RPMI7951 (cell line): ENCODE measurements around the gene TLR9. TPM values are rescaled to one million over a fixed set of nuclear protein-coding genes. Genes with fewer than 3 reads are reported as not detected.
"Not testable (repeated sequence)": the region's sequence is repeated elsewhere in the genome, so short reads cannot be mapped to it uniquely, and the experiment has no call there.

ENCODE experiments used
- DNase-seq: peaks from one replicate; pipeline ENCODE4 v3.0.0-alpha.2; 2012; ENCODE audit warnings: low read depth
- total RNA-seq: library from RNA; depleted of rRNA; stranded (reverse); fragments of >200 nt; shearing (Covaris generic); gene quantifications from 2 replicates; pipeline ENCODE4 v1.2.3, GENCODE V29; 2014

The TLR9 gene
- total RNA-seq, 1 experiment from 2014 or later, result not detected

DNA sequence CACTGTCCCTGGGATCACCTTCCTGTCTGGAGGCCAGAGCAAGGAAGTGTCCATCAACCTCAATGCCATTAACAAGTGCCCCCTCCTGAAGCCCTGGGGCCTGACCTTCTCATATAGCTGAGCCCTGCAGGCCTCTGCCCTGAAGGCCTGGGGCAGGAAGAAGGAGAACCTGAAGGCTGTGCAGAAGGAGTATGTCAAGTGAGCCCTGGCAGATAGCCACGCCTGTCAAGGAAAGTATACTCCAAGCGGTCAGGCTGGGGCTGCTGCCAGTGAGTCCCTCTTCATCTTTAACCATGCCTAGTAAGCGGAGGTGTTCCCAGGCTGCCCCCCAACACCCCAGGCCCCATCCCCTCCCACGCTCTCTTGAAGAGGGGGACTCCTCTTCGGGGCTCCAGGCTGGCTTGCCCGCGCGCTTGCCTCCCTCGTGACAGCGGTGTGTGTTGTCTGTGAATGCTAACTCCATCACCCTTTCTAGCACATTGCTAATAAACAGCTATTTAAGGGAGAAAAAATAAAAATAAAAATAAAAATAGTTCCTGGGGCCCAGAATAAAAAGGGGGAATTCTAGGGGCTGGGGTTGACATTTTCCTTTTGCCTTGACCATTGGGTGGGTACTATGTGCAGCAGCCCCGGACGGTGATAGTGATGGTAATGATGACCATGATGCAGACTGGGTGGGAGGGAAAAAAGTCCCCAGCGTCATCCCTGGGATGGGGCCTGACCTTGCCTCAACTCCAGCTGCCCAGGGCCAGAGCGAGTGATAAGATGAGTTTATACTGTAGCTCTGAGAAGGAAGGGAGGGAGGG, 30.8 kb downstream of the TLR9 start:
- DNase-seq, result no peak

DNA sequence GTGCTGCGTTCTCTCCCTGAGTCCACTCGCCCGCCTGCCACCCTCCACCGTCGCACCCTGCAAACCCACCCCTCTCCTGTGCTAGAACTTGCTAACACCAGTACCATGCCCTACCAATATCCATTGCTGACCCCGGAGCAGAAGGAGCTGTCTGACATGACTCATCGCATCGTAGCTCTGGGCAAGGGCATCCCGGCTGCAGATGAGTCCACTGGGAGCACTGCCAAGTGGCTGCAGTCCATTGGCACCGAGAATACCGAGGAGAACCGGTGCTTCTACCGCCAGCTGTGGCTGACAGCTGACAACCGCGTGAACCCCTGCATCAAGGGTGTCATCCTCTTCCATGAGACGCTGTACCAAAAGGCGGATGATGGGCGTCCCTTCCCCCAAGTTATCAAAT, 32.4 kb downstream of the TLR9 start:
- DNase-seq, result peak; percentile 94

GRCh38 chr3:52191663-52192062, 33.8 kb downstream of the TLR9 start:
- DNase-seq, result no peak

DNA sequence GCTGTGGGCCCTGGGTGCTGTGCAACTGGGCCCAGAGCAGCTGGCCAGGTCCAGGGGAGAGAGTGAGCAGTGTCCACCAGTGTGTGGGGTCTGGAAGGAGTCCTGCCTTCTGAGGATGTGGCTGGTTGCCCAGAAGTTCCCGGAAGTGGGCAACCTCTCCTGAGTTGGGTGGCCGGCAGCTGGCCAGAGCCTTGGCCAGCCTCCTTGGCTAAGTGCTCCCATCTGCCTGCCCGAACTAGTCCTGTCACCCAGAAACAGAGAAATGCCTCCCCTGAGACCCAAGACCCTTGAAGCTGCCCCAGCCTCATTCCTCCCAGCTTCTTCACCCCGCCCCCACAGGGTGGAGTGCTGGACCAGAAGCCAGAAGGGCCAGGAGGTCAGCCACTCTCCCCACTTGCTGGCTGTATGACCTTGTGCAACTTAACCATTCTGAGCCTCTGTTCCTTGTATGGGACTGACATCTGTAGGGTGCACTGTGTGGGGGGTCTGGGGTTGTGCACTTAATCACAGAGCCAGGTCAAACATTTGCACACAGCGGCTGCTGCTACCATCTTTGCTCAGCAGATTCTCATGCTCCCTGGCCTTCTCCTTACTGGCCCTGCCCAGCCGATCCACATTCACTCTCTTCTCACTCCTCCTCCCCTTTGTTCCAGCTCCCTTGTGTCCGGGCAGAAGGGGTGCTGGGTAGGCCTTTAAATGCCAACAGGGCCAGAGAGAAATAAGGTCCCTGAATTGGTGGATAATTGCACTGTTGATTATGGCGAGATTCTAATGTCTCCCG, 35.0 kb downstream of the TLR9 start:
- peak; percentile 94 for DNase-seq

GRCh38 chr3:52188556-52188955, 36.9 kb downstream of the TLR9 start:
- DNase-seq, result no peak

DNA sequence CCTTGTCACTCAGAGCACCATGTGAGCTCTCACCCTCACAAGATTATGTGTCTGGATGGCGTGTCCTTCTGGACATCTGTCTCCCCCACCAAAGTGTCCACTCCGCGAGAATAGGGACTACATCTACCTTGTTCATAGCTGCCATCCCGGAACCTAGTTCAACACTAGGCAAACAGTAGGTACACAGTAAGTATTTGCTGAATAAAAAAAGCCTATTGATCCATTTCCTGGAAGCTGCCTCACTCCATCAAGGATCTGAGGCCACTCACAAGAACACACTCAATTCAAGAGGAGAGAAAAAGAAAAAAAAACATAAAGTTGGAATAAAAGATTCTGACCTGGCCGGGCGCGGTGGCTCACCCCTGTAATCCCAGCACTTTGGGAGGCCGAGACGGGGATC, 38.7 kb downstream of the TLR9 start:
- no peak for DNase-seq

DNA sequence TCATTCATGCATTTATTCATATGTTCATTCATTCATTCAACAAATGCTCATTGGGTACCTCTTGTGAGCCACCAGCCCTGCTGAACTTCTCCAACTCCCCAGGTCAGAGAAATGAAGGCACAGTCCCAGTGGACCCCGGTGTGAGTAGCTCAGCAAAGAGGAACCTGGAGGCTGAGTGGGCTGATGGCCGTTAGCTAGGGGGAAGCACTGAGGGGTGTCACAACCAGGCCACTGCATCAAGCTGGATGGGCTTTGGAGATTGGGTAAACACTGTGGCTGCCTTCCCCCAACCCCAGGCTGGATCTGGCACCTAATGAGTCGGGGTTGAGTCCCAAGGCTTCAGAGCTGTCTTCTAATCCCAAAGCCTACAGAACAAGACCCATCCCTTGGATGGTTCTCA, 39.6 kb downstream of the TLR9 start:
- DNase-seq, result no peak

DNA sequence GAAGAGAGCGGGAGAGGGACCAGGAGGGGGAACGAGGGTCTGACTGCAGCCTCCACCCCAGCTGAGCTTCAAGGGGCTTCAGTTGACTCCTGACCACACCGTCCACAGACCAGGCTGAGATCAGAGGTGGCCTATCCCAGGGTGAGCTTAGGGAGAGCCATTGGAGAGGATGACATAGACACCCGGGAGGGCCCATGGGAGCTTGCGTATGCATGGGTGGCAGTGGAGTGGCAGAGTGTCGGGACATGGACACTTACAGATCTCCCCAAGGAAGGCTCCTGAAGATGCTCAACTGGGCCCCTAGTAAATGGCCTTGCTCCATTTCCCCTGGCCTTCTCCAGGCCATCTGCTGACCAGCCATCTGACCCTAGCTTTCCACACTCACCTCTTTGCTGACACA, 40.1 kb downstream of the TLR9 start:
- no peak for DNase-seq

- DNase-seq, result no peak
Measured at GRCh38 chr3:52184690-52185089, 40.8 kb downstream of the TLR9 start.

GRCh38 chr3:52183786-52184445, 41.5 kb downstream of the TLR9 start:
- no peak for DNase-seq

- no peak for DNase-seq
Measured at GRCh38 chr3:52182691-52183090, 42.8 kb downstream of the TLR9 start.

DNA sequence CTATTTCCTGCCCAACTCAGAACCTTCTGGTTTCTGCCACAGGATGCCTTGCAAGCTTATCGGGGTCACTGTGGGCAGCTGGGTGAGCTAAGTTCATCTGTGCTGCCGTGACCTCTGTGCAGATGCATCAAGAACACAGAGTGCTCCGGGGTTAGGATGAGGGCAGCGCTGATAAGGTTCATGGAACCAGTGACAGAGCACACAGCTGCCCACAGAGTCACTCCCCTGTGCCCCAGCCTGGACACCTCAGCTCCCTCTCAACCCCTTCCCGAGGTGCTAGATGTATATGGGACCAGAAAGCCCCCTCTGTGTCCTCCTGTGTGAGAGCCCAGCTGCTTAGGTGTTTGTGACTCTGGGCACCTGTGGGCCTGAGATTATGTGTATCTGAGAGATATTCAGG, 43.2 kb downstream of the TLR9 start:
- no peak for DNase-seq

DNA sequence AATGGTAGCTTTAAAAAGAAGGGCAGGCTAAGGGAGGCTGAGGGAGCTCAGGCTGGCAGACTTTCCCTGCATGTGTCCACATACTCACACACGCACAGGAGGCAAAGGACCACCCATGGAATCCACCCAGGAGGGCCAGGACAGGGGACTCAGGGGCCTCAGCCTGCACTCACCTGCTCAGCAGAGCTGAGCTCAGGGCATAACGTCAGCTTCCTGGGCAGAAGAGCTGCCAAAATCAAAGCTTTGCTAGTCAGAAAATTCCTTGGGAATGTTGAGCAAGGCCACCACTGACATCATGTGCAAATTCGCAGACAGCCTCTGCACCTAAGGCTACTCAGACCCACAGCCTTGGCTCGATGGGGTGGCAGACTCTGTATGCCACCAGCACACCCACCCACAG, 43.9 kb downstream of the TLR9 start:
- no peak for DNase-seq

- DNase-seq, result no peak
Measured at GRCh38 chr3:52178537-52178936, 46.9 kb downstream of the TLR9 start.

GRCh38 chr3:52178126-52178525, 47.3 kb downstream of the TLR9 start:
- DNase-seq, result not testable (repeated sequence)

- DNase-seq, result no peak
Measured at GRCh38 chr3:52177701-52178042, 47.8 kb downstream of the TLR9 start.

GRCh38 chr3:52176951-52177700, 48.3 kb downstream of the TLR9 start:
- DNase-seq, result peak; percentile 40

- DNase-seq, result no peak
Measured at GRCh38 chr3:52176180-52176752, 49.2 kb downstream of the TLR9 start.

- DNase-seq, result no peak
Measured at GRCh38 chr3:52175416-52176179, 49.8 kb downstream of the TLR9 start.

- DNase-seq, result no peak
Measured at GRCh38 chr3:52174896-52175295, 50.5 kb downstream of the TLR9 start.

- DNase-seq, result no peak
Measured at GRCh38 chr3:52173101-52173500, 52.3 kb downstream of the TLR9 start.
